ENCODE measurements around the gene ADGRE3.

ADGRE3 gene

GRCh38 chr19:14695471-14695870 lies 20.8 kb upstream of the ADGRE3 start (continued):
- TF ChIP-seq ZNF654 (tag by site-specific recombination; IDR thresholded peaks at IDR 0.05; ENCODE audit: low read depth) (no peak), PRDM4 (tag by site-specific recombination; IDR thresholded peaks at IDR 0.05) (no peak), ZNF791 (tag by site-specific recombination; IDR thresholded peaks at IDR 0.05) (no peak), ZBTB1 (tag by site-specific recombination; IDR thresholded peaks at IDR 0.05) (no peak)
- TF ChIP-seq, protein P1, sequence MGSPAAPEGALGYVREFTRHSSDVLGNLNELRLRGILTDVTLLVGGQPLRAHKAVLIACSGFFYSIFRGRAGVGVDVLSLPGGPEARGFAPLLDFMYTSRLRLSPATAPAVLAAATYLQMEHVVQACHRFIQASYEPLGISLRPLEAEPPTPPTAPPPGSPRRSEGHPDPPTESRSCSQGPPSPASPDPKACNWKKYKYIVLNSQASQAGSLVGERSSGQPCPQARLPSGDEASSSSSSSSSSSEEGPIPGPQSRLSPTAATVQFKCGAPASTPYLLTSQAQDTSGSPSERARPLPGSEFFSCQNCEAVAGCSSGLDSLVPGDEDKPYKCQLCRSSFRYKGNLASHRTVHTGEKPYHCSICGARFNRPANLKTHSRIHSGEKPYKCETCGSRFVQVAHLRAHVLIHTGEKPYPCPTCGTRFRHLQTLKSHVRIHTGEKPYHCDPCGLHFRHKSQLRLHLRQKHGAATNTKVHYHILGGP (tag by site-specific recombination; IDR thresholded peaks at IDR 0.05), result no peak

GRCh38 chr19:14694641-14695266 lies 20.1 kb upstream of the ADGRE3 start:
- Histone ChIP-seq H3K4me3 (ENCODE audit: low read depth, low read length) (no peak overlapping the region), H3K36me3 (ENCODE audit: control insufficient read depth in 2 of 2, insufficient read depth in 1 of 2, low read length in 2 of 2) (peaks cover 3 to 51% of the 10 kb centered on the region in 2 experiments; a peak in 2 of 3 replicates), H3K4me1 (ENCODE audit: control insufficient read depth, insufficient read depth, low read length) (no peaks in the 10 kb centered on the region; the same call in 1 of the 2 replicates), H3K9me3 (ENCODE audit: control insufficient read depth, insufficient read depth, low read depth, low read length) (no peaks in the 10 kb centered on the region), H3K27ac (ENCODE audit: extremely low read depth, low read depth, low read length) (no peak overlapping the region)
- ChIA-PET POLR2A (no interaction called here), CTCF (interaction anchor here (0.6 kb wide), 1 partner anchor 122 kb away, joined by 3 read pairs; no protein-coding TSS in a partner anchor)
- TF ChIP-seq, protein P2, sequence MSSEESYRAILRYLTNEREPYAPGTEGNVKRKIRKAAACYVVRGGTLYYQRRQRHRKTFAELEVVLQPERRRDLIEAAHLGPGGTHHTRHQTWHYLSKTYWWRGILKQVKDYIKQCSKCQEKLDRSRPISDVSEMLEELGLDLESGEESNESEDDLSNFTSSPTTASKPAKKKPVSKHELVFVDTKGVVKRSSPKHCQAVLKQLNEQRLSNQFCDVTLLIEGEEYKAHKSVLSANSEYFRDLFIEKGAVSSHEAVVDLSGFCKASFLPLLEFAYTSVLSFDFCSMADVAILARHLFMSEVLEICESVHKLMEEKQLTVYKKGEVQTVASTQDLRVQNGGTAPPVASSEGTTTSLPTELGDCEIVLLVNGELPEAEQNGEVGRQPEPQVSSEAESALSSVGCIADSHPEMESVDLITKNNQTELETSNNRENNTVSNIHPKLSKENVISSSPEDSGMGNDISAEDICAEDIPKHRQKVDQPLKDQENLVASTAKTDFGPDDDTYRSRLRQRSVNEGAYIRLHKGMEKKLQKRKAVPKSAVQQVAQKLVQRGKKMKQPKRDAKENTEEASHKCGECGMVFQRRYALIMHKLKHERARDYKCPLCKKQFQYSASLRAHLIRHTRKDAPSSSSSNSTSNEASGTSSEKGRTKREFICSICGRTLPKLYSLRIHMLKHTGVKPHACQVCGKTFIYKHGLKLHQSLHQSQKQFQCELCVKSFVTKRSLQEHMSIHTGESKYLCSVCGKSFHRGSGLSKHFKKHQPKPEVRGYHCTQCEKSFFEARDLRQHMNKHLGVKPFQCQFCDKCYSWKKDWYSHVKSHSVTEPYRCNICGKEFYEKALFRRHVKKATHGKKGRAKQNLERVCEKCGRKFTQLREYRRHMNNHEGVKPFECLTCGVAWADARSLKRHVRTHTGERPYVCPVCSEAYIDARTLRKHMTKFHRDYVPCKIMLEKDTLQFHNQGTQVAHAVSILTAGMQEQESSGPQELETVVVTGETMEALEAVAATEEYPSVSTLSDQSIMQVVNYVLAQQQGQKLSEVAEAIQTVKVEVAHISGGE (tag by site-specific recombination; conservative IDR thresholded peaks at IDR 0.05; ENCODE audit: low read depth), result no peak
- TF ChIP-seq, protein P3, sequence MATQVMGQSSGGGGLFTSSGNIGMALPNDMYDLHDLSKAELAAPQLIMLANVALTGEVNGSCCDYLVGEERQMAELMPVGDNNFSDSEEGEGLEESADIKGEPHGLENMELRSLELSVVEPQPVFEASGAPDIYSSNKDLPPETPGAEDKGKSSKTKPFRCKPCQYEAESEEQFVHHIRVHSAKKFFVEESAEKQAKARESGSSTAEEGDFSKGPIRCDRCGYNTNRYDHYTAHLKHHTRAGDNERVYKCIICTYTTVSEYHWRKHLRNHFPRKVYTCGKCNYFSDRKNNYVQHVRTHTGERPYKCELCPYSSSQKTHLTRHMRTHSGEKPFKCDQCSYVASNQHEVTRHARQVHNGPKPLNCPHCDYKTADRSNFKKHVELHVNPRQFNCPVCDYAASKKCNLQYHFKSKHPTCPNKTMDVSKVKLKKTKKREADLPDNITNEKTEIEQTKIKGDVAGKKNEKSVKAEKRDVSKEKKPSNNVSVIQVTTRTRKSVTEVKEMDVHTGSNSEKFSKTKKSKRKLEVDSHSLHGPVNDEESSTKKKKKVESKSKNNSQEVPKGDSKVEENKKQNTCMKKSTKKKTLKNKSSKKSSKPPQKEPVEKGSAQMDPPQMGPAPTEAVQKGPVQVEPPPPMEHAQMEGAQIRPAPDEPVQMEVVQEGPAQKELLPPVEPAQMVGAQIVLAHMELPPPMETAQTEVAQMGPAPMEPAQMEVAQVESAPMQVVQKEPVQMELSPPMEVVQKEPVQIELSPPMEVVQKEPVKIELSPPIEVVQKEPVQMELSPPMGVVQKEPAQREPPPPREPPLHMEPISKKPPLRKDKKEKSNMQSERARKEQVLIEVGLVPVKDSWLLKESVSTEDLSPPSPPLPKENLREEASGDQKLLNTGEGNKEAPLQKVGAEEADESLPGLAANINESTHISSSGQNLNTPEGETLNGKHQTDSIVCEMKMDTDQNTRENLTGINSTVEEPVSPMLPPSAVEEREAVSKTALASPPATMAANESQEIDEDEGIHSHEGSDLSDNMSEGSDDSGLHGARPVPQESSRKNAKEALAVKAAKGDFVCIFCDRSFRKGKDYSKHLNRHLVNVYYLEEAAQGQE (tag by site-specific recombination; IDR thresholded peaks at IDR 0.05), result peak; percentile 72
- no peak for TF ChIP-seq BCL11A (tag by site-specific recombination; IDR thresholded peaks at IDR 0.05; ENCODE audit: low read depth)
